ENCODE results near the gene APOL1. TPM values are rescaled to one million over a fixed set of nuclear protein-coding genes. Genes with fewer than 3 reads are reported as not detected.
"Not testable (repeated sequence)": the region's sequence is repeated elsewhere in the genome, so short reads cannot be mapped to it uniquely, and the experiment has no call there.

The APOL1 gene
- total RNA-seq, 6 experiments from 2014 or later, result 85.1 to 299 (median 119) TPM

DNA sequence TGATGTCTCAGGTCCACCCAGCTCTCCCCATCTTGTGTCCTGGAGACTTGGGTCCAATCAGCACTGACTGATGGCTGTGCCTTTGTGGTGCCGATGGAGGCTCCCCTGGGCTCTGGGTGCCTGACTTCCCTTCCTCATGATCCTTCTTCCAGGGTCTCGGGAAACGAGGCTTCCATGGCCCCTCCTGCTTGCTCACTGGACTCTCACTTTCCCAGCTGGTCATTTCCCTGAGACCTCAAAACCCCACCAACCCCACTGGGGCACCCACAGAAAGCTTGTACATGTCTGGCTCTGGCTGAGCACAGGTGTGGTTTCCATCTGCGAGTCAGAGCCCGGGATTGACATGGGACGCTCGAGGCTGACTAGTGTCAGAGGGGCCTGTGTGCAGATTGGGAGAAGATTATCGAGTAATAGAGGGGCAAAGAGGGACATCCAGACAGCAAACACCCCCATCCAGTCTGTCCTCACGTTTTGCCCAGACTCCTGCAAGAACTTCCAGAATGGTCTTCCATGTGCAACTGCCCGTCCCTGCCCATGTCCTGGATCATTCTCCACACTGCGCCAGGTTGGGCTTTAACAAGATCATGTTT, 15.1 kb downstream of the APOL1 start:
- TF ChIP-seq POLR2A (IDR thresholded peaks at IDR 0.05), result no peak
- TF ChIP-seq, protein P1, sequence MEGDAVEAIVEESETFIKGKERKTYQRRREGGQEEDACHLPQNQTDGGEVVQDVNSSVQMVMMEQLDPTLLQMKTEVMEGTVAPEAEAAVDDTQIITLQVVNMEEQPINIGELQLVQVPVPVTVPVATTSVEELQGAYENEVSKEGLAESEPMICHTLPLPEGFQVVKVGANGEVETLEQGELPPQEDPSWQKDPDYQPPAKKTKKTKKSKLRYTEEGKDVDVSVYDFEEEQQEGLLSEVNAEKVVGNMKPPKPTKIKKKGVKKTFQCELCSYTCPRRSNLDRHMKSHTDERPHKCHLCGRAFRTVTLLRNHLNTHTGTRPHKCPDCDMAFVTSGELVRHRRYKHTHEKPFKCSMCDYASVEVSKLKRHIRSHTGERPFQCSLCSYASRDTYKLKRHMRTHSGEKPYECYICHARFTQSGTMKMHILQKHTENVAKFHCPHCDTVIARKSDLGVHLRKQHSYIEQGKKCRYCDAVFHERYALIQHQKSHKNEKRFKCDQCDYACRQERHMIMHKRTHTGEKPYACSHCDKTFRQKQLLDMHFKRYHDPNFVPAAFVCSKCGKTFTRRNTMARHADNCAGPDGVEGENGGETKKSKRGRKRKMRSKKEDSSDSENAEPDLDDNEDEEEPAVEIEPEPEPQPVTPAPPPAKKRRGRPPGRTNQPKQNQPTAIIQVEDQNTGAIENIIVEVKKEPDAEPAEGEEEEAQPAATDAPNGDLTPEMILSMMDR (IDR thresholded peaks at IDR 0.05), result no peak
- Histone ChIP-seq H3K4me1 (peaks cover 0 to 18% (median 3%) of the 10 kb centered on the region in 4 donors), H3K36me3 (peaks cover 0 to 15% (median 8%) of the 10 kb centered on the region in 4 donors), H3K4me3 (no peak overlapping the region), H3K27ac (no peak overlapping the region), H3K9me3 (no peaks in the 10 kb centered on the region), H3K27me3 (no peaks in the 10 kb centered on the region)
- no peak for ATAC-seq
- peak in 1 of 3 donors; percentile 25 for DNase-seq
- WGBS (ENCODE audit: insufficient coverage, low coverage, low lambda C conversion rate, missing lambda C conversion rate), result 94% methylated on average over 3 of the region's 11 CpGs
- intact Hi-C loops (cut with DNase I), result no loop called here

DNA sequence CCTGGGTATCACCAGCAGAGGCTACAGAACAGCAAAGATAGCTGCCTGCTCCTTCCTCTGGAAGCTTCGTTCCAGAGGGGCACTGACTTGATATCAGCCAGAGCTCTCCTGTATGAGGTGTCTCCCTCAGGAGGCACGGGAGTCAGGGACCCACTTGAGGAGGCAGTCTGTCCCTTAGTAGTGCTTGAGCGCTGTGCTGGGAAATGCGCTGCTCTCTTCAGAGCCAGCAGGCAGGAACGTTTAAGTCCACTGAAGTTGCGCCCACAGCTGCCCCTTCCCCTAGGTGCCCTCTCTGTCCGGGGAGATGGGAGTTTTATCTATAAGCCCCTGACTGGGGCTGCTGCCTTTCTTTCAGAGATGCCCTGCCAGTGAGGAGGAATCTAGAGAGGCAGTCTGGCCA, 18.3 kb downstream of the APOL1 start:
- intact Hi-C loops (cut with DNase I); ATAC-seq: not testable (repeated sequence)
- peak in 1 of 3 donors; percentile 23 for DNase-seq

DNA sequence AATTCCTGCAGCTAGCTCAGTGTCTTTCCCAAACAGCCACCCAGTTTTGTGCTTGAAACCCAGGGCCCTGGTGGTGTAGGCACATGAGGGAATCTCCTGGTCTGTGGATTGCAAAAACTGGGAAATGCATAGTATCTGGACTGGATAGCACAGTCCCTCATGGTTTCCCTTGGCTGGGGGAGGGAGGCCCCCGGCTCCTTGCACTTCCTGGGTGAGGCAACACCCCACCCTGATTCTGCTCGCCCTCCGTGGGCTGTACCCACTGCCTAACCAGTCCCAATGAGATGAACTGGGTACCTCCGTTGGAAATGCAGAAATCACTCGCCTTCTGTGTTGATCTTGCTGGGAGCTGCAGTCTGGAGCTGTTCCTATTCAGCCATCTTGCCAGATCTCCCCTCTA, 19.0 kb downstream of the APOL1 start:
- ATAC-seq; H3K36me3 ChIP-seq; H3K27me3 ChIP-seq; H3K27ac ChIP-seq; intact Hi-C loops (cut with DNase I); DNase-seq; H3K4me3 ChIP-seq; H3K9me3 ChIP-seq; H3K4me1 ChIP-seq: not testable (repeated sequence)
- WGBS (ENCODE audit: insufficient coverage, low coverage, low lambda C conversion rate, missing lambda C conversion rate), result 80% methylated on average over 4 of the region's 5 CpGs

More for the DNA sequence above, 18.3 kb downstream of the APOL1 start:
- not testable (repeated sequence) for H3K4me1 ChIP-seq, H3K9me3 ChIP-seq, H3K4me3 ChIP-seq, H3K27ac ChIP-seq, H3K27me3 ChIP-seq, H3K36me3 ChIP-seq
- WGBS (ENCODE audit: insufficient coverage, low coverage, low lambda C conversion rate, missing lambda C conversion rate), result no CpG with 5 or more reads among the region's 7 CpGs

DNA sequence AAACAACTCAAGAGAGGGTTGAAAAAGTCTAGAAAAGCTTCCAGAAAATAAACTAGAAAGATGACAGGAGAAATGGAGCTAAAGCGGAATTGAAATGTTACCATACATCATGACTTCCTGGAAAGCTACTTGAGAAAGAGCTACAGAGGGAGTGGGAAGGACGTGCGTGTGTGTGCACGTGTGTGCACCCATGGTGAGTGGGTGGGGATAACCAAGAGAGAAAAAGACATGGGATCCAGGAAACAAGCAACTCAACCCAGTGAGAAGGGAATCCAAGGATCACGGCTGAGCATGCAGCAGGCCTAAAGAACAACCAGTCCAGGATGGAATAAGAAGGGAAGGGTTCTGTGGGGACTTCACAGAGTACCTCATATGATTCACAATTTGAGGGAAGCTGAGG, 21.6 kb downstream of the APOL1 start:
- TF ChIP-seq, protein P1 (IDR thresholded peaks at IDR 0.05), result no peak
- TF ChIP-seq POLR2A (IDR thresholded peaks at IDR 0.05), result no peak
- Histone ChIP-seq H3K9me3 (no peaks in the 10 kb centered on the region), H3K4me1 (peaks cover 0 to 22% (median 11%) of the 10 kb centered on the region in 4 donors), H3K27me3 (no peaks in the 10 kb centered on the region), H3K4me3 (no peak overlapping the region), H3K27ac (no peak overlapping the region), H3K36me3 (no peaks in the 10 kb centered on the region)
- WGBS (ENCODE audit: insufficient coverage, low coverage, low lambda C conversion rate, missing lambda C conversion rate), result 77% methylated on average over 5 of the region's 5 CpGs
- DNase-seq (no peak), ATAC-seq (no peak)
- intact Hi-C loops (cut with DNase I), result no loop called here

DNA sequence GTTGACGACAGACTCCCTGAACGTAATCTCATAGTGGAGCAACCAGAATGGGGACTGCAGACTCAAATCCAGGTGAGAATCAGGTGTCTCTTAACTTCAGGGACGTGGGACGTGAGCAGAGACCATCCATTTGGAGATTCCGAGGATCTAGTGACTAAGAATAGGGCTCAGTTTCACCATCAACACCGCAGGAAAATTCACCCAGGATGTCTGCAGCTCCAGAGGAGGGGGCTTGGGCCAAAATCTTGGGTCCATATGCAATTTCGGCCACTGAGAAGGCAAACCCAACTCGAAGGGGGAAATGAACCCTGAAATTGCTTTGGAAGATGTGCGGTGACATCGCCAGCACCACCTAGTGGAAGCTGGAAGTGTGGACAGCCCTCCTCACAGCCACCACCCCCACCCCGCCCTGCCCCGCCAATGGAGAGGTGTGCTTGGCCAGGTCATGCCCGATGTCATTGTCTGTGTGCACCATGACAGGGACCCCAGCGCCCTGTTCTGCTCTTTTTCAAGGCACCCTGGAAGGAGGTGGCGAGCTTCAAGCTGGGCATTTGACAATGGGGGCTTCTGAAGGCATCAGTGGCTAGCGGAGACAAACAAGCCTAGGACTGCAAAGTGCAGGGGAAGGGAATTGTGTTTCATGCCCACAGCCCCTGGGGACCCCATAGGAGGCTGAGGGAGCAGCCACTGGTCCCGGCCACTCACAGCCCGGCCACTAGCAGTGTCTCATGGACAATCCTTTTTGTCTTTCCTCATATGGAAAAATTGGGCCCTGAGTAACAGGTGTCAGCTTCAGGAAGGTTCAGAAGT, 24.8 kb downstream of the APOL1 start:
- peak; percentile 68 to 84 (median 80) for ATAC-seq
- DNase-seq, result peak in 1 of 3 donors; percentile 63

More for the DNA sequence above, 24.8 kb downstream of the APOL1 start:
- Histone ChIP-seq H3K4me3 (no peak overlapping the region), H3K36me3 (peaks cover 0 to 18% (median 8%) of the 10 kb centered on the region in 4 donors), H3K4me1 (peaks cover 0 to 37% (median 18%) of the 10 kb centered on the region in 4 donors), H3K27me3 (no peaks in the 10 kb centered on the region), H3K27ac (peak overlapping the region in 2 of 3 donors; percentile 69), H3K9me3 (no peaks in the 10 kb centered on the region)
- TF ChIP-seq, protein P1 (IDR thresholded peaks at IDR 0.05), result peak; percentile 56 to 82 (median 81)
- TF ChIP-seq POLR2A (IDR thresholded peaks at IDR 0.05), result no peak
- intact Hi-C loops (cut with DNase I), result no loop called here
- 27% methylated on average over 8 of the region's 18 CpGs for WGBS (ENCODE audit: insufficient coverage, low coverage, low lambda C conversion rate, missing lambda C conversion rate)

All from right lobe of liver (tissue), 6 donors.